Heart right ventricle (tissue), 16 donors: ENCODE results near the gene NFIC. TPM values are rescaled to one million over a fixed set of nuclear protein-coding genes. Genes with fewer than 3 reads are reported as not detected.
A peak's percentile ranks its signal among the peaks of the same experiment; 100 is the strongest.

Source experiments
- ATAC-seq, 8 donors: fragments of 200-7000 bp; cut with Tn5 transposase; one replicate each; pipeline ENCODE4 v1.9.1; 2020; ENCODE audit warnings: mild to moderate bottlenecking in 8 of 8, moderate library complexity in 8 of 8, moderate number of reproducible peaks in 1 of 8
- DNase-seq, 2 donors: peaks; one replicate each; pipeline ENCODE4 v3.0.0-alpha.2; 2020
- H3K27ac ChIP-seq, 10 donors: fragments of 200-600 bp; sonication (generic) in 2 of 10; one replicate each; pipeline versions ENCODE4 v1.5.0 to v1.8.0; 2020 to 2022; ENCODE audit warnings: mild to moderate bottlenecking in 3 of 10
- H3K27me3 ChIP-seq, 7 donors: fragments of 200-600 bp; one replicate each; pipeline ENCODE4 v1.8.0; 2021 to 2022; ENCODE audit warnings: mild to moderate bottlenecking in 2 of 7
- H3K36me3 ChIP-seq, 9 donors: fragments of 200-600 bp; sonication (generic) in 1 of 9; one replicate each; pipeline versions ENCODE4 v1.5.0 to v1.8.0; 2020 to 2022; ENCODE audit warnings: mild to moderate bottlenecking in 2 of 9
- H3K4me1 ChIP-seq, 9 donors: fragments of 200-600 bp; sonication (generic) in 1 of 9; one replicate each; pipeline versions ENCODE4 v1.5.0 to v1.8.0; 2020 to 2022; ENCODE audit warnings: mild to moderate bottlenecking in 4 of 9
- H3K4me3 ChIP-seq, 10 donors: fragments of 200-600 bp; sonication (generic) in 2 of 10; one replicate each; pipeline versions ENCODE4 v1.5.0 to v1.8.0; 2020 to 2022; ENCODE audit warnings: mild to moderate bottlenecking in 7 of 10, moderate library complexity in 2 of 10
- H3K9me3 ChIP-seq, 11 donors: fragments of 200-600 bp in 10 of 11; sonication (generic) in 2 of 11; one replicate each; pipeline versions ENCODE4 v1.5.0 to v1.8.0; 2013 to 2022; ENCODE audit warnings: mild to moderate bottlenecking in 2 of 11, control low read depth in 1 of 11, moderate library complexity in 1 of 11
- WGBS, 2 donors: extraction: QIAGEN DNeasy Blood & Tissue Kit; methylation state at CpG; one replicate each; pipeline ENCODE4 v1.1.7; 2013; ENCODE audit warnings: inconsistent platforms in 1 of 2; 5-methylcytosine and 5-hydroxymethylcytosine counted together
- intact Hi-C, 10 donors: fragments of 100-400 bp; cut with DNase I; formaldehyde crosslinking; loops; one replicate each; pipeline versions ENCODE4 v1.11.1 to v1.14.2; 2022
- polyA plus RNA-seq, 2 donors: library from polyadenylated mRNA; stranded (reverse); fragments of 200-250 nt; gene quantifications; one replicate each; pipeline ENCODE4 v1.2.3, GENCODE V29; 2013
- total RNA-seq, 10 donors: library from RNA; stranded (reverse); fragmentation: NEBNext Ultra II Directional in 3 of 10; extraction: Animal tissue kit (Norgen Biotek cat#: 25700) in 3 of 10; gene quantifications; one replicate each; pipeline versions ENCODE4 v1.2.1 to v1.2.4, GENCODE V29; 2021 to 2023
- TF ChIP-seq, protein P1 (sequence below), 9 donors: fragments of 200-600 bp; sonication (generic) in 2 of 9; IDR thresholded peaks; one replicate each; pipeline versions ENCODE4 v1.5.0 to v1.8.0; 2021 to 2022; ENCODE audit warnings: antibody characterized with exemption in 9 of 9, mild to moderate bottlenecking in 5 of 9, moderate library complexity in 1 of 9
- donor health status: Arrhythmogenic right ventricular cardiomyopathy.
- donor health status: ischemic (EF 13 %, LVEDD 7.1; RV severe dilation, severe dysfunction).
- donor health status: healthy with polysubstance abuse.
- donor health status: DM: no; HTN: yes; CAD: no.
- donor health status: DM: no; HTN: no; CAD: no.
- donor health status: ischemic (EF 25% LVEDD 6.9; RV normal size, moderate dysfunction).
- donor health status: ischemic (EF 25% LVEDD 5.7; RV mildly dilated, moderate dysfunction).
- donor health status: healthy.
- donor health status: DM: yes; HTN: yes; CAD: no.
- donor health status: Ischemic cardiomyopathy.
- donor health status: ischemic (EF 35%, LVEDD 5.7; RV mildly dilated, moderate dysfunction).
- donor health status: nonischemic (EF 11% LVEDD 7.7; RV severe dilation, severe dysfunction).
- donor health status: DM: yes; HTN: yes; CAD: no.
- donor health status: PGD.
- donor health status: ischemic (EF 29% LVEDD 5.4; RV normal size, mild dysfunction).
- donor health status: nonischemic (EF 23%, LVEDD 6.1; RV moderate dilation, normal function).

The NFIC gene
- total and polyA plus RNA-seq, 12 donors = 52.3 to 217 (median 157) TPM

DNA sequence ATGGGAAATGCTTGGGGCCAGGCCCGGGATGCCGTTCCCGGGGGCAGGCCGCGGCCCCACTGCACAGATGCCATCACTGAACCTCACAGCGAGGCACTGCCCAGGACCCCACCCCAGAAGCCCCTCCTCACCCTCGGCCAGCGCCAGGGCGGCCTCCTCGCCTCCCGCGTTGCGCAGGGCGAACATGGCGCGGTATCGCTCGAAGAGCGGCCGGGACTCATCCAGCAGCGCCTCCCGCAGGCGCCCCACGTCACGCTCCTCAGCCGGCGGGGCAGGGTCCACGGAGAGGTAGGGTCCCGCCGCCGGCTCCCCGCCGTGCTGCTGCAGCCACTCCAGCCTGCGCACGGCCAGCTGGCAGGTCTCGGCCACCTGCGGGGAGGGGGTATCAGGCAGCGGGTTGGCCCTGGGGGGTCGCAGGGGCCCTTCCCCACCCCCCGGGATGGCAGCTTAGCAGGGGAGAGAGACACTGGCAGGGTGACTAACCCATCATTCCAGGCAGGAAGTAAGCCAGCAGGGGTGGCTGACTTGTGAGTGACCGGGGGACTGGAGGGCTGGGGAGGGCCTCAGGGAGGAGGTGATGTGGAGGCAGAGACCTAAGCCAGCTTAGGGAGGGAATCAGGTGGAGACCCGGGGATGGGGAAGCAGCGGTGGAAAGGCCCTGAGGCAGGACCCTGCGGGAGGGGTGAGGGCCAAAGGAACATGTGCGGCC is 125.9 kb downstream of the NFIC start:
- ATAC-seq (peak in 1 of 8 donors; percentile 19), DNase-seq (no peak)
- TF ChIP-seq, protein P1, sequence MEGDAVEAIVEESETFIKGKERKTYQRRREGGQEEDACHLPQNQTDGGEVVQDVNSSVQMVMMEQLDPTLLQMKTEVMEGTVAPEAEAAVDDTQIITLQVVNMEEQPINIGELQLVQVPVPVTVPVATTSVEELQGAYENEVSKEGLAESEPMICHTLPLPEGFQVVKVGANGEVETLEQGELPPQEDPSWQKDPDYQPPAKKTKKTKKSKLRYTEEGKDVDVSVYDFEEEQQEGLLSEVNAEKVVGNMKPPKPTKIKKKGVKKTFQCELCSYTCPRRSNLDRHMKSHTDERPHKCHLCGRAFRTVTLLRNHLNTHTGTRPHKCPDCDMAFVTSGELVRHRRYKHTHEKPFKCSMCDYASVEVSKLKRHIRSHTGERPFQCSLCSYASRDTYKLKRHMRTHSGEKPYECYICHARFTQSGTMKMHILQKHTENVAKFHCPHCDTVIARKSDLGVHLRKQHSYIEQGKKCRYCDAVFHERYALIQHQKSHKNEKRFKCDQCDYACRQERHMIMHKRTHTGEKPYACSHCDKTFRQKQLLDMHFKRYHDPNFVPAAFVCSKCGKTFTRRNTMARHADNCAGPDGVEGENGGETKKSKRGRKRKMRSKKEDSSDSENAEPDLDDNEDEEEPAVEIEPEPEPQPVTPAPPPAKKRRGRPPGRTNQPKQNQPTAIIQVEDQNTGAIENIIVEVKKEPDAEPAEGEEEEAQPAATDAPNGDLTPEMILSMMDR (IDR thresholded peaks at IDR 0.05) = no peak
- Histone ChIP-seq H3K36me3 (peaks cover 0 to 79% (median 27%) of the 10 kb centered on the region in 9 donors), H3K27ac (no peak overlapping the region), H3K27me3 (no peaks in the 10 kb centered on the region), H3K4me1 (no peaks in the 10 kb centered on the region), H3K4me3 (no peak overlapping the region), H3K9me3 (no peaks in the 10 kb centered on the region)
- intact Hi-C loops = no loop called here
- whole genome bisulfite sequencing, 2 donors = 95% methylated on average over 40 to 45 of the region's 45 CpGs

DNA sequence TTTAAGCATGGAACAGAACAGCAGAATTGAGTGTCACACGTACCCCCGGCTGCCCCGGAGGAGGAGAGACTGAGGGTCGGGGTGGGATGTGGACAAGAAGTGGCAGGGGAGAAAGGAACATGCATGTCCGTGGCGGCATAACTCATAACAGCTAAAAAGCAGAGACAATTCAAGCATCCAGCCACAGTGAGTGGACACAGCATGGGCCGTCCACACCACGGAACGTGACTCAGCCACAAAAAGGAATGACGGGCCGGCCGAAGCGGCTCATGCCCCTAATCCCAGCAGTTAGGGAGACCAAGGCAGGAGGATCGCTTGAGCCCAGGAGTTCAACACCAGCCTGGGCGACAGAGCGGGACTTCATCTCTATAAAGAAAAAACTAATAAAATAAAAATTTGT is 126.5 kb downstream of the NFIC start:
- TF ChIP-seq, protein P1 (IDR thresholded peaks at IDR 0.05) = no peak
- 94% methylated on average over 16 of the region's 16 CpGs for WGBS, 2 donors
- Histone ChIP-seq H3K4me3 (no peak overlapping the region), H3K9me3 (no peaks in the 10 kb centered on the region), H3K4me1 (no peaks in the 10 kb centered on the region), H3K36me3 (peaks cover 0 to 81% (median 27%) of the 10 kb centered on the region in 9 donors), H3K27ac (no peak overlapping the region), H3K27me3 (no peaks in the 10 kb centered on the region)
- DNase-seq (no peak), ATAC-seq (no peak)
- intact Hi-C loops = no loop called here

DNA sequence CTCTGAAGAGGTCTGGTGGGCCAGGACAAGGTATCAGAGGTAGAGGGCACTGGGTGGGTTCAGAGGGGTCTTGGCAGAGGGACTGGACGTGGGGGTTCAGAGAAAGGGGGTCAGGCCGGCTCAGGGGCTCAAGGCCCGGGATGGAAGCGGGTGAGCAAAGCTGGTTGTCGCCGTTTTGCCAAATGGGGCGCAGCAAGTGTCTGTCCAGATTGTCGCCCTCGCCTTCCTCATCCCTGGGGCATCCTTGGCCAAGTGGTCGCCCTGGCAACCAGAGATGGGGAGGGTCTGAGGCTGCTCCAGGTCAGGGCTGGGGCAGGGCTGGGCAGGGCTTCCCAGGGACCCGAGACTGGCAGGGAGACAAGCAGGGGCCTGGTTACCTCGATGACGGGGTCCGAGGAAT is 127.3 kb downstream of the NFIC start:
- Histone ChIP-seq H3K4me3 (no peak overlapping the region), H3K27me3 (no peaks in the 10 kb centered on the region), H3K4me1 (peaks cover 0 to under 1% (median 0%) of the 10 kb centered on the region in 9 donors), H3K27ac (no peak overlapping the region), H3K9me3 (no peaks in the 10 kb centered on the region), H3K36me3 (peaks cover 0 to 81% (median 27%) of the 10 kb centered on the region in 9 donors)
- ATAC-seq (peak in 4 of 8 donors; percentile 5 to 24 (median 10)), DNase-seq (no peak)
- WGBS, 2 donors = 94 to 97% methylated on average over 14 of the region's 14 CpGs
- intact Hi-C loops = no loop called here
- TF ChIP-seq, protein P1 (IDR thresholded peaks at IDR 0.05) = no peak

DNA sequence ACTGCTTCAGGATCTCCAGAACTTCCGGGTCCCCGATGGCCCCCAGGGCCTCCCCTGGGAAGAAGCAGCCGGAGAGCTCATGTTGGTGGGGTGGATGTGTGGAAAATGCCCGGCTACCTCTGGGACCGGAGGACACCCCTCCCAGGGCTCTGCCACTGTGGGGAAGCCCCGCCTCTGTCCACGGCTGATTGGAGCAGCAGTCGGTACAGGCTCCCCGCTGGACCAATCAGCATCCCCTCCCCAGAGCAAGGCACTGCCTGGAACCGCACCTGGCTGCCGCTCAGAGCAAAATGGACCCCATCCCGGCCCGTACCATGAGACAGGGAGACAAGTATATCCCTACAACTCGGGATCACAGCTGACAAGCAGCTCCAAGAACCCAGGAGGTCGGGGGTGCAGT is 127.7 kb downstream of the NFIC start:
- H3K4me3 ChIP-seq = no peak overlapping the region
- DNase-seq (no peak), ATAC-seq (peak in 4 of 8 donors; percentile 5 to 51 (median 38))
- TF ChIP-seq, protein P1 (IDR thresholded peaks at IDR 0.05) = no peak
- peaks cover 0 to 5% (median 1%) of the 10 kb centered on the region in 9 donors for H3K4me1 ChIP-seq
- intact Hi-C loops = no loop called here
- H3K27ac ChIP-seq = no peak overlapping the region
- H3K27me3 ChIP-seq = no peaks in the 10 kb centered on the region
- H3K36me3 ChIP-seq = peaks cover 0 to 81% (median 27%) of the 10 kb centered on the region in 9 donors
- 79 to 85% methylated on average over 15 of the region's 15 CpGs for WGBS, 2 donors
- no peaks in the 10 kb centered on the region for H3K9me3 ChIP-seq
